Measurements from ENCODE around the gene PRTG.
"Not testable (repeated sequence)": the region's sequence is repeated elsewhere in the genome, so short reads cannot be mapped to it uniquely, and the experiment has no call there.

PRTG gene

GRCh38 chr15:55698653-55699052 lies 44.3 kb downstream of the PRTG start:
- TF ChIP-seq ZFX (IDR thresholded peaks at IDR 0.05; ENCODE audit: borderline replicate concordance): no peak
- TF ChIP-seq, protein P1, sequence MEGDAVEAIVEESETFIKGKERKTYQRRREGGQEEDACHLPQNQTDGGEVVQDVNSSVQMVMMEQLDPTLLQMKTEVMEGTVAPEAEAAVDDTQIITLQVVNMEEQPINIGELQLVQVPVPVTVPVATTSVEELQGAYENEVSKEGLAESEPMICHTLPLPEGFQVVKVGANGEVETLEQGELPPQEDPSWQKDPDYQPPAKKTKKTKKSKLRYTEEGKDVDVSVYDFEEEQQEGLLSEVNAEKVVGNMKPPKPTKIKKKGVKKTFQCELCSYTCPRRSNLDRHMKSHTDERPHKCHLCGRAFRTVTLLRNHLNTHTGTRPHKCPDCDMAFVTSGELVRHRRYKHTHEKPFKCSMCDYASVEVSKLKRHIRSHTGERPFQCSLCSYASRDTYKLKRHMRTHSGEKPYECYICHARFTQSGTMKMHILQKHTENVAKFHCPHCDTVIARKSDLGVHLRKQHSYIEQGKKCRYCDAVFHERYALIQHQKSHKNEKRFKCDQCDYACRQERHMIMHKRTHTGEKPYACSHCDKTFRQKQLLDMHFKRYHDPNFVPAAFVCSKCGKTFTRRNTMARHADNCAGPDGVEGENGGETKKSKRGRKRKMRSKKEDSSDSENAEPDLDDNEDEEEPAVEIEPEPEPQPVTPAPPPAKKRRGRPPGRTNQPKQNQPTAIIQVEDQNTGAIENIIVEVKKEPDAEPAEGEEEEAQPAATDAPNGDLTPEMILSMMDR (IDR thresholded peaks at IDR 0.05): no peak
- no peak overlapping the region for H3K27ac ChIP-seq

GRCh38 chr15:55696221-55696620 lies 46.7 kb downstream of the PRTG start:
- TF ChIP-seq, protein P1 (IDR thresholded peaks at IDR 0.05): no peak
- TF ChIP-seq ZFX (IDR thresholded peaks at IDR 0.05; ENCODE audit: borderline replicate concordance): no peak
- no peak overlapping the region for H3K27ac ChIP-seq

GRCh38 chr15:55695432-55695831 lies 47.5 kb downstream of the PRTG start:
- TF ChIP-seq, protein P1 (IDR thresholded peaks at IDR 0.05): no peak
- no peak for TF ChIP-seq ZFX (IDR thresholded peaks at IDR 0.05; ENCODE audit: borderline replicate concordance)
- no peak overlapping the region for H3K27ac ChIP-seq

DNA sequence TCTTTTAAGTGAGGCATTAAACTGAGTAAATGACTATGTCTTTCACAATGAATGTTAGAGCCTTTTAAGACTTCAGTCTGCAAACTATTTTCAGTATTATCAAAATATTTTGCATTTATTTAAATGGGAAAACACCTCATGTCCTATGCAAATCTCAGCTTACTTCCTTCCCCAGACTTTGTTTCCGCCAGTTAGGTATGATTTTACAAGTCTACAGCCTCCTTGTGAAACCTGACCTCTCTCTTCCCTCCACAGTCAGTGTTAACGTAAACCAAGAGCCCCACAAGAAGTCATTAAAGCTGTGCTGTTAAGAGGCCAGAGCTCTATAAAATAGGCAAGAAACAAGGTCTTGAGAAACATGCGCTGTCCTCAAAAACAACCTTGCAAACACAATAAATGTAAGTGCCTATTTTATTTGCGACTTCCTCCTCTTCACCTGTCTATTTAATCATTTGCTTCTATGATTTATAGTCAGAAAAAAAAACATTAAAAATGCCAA lies 48.3 kb downstream of the PRTG start:
- TF ChIP-seq ZFX (IDR thresholded peaks at IDR 0.05; ENCODE audit: borderline replicate concordance): no peak
- TF ChIP-seq, protein P1 (IDR thresholded peaks at IDR 0.05): no peak
- no peak overlapping the region for H3K27ac ChIP-seq

GRCh38 chr15:55693116-55693515 lies 49.8 kb downstream of the PRTG start:
- not testable (repeated sequence) for H3K27ac ChIP-seq

GRCh38 chr15:55687792-55688191 lies 55.2 kb downstream of the PRTG start:
- no peak overlapping the region for H3K27ac ChIP-seq
- TF ChIP-seq, protein P1 (IDR thresholded peaks at IDR 0.05): no peak

DNA sequence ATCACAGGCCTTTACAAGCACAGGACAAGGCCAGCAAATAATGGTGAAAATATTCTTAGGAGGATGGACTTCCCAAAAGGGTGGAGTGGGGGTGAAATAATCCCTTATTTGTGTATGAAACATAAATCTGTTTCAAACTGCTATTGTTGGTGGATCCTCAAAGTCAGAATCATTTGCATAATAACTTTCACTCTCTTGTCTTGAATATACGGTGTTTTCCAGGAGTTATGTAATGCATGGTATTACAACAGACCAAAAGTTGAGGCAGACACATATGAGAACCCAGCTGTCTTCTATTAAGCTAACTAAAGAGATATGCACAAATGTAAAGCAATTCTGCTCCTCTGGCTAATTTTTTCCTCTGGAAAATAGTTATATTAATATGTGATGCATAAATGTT lies 57.7 kb downstream of the PRTG start:
- no peak overlapping the region for H3K27ac ChIP-seq
- TF ChIP-seq, protein P1 (IDR thresholded peaks at IDR 0.05): no peak
- no peak for TF ChIP-seq ZFX (IDR thresholded peaks at IDR 0.05; ENCODE audit: borderline replicate concordance)

GRCh38 chr15:55683376-55683775 lies 59.6 kb downstream of the PRTG start:
- TF ChIP-seq, protein P1 (IDR thresholded peaks at IDR 0.05): no peak
- TF ChIP-seq ZFX (IDR thresholded peaks at IDR 0.05; ENCODE audit: borderline replicate concordance): no peak
- H3K27ac ChIP-seq: no peak overlapping the region
